Liver (tissue), 9 donors: Measurements from ENCODE around the gene LHFPL3. TPM values are rescaled to one million over a fixed set of nuclear protein-coding genes. Genes with fewer than 3 reads are reported as not detected.

Source experiments
- DNase-seq: peaks from one replicate; pipeline ENCODE4 v3.0.0-alpha.2; 2017; ENCODE audit warnings: low spot score
- H3K27ac ChIP-seq, 2 donors: one replicate each; pipeline ENCODE4 v1.7.0; 2013; ENCODE audit warnings: inconsistent platforms in 2 of 2, low read length in 2 of 2, control low read depth in 1 of 2, low read depth in 1 of 2, mild to moderate bottlenecking in 1 of 2
- H3K27me3 ChIP-seq, 4 donors: one replicate each; pipeline versions ENCODE4 v1.6.1 to v1.7.0; 2013; ENCODE audit warnings: low read length in 3 of 4, inconsistent platforms in 1 of 4, mild to moderate bottlenecking in 1 of 4, moderate library complexity in 1 of 4; ENCODE audit not compliant: control insufficient read depth in 4 of 4, insufficient read depth in 4 of 4
- H3K36me3 ChIP-seq, 4 donors: one replicate each; pipeline versions ENCODE4 v1.6.1 to v1.7.0; 2013; ENCODE audit warnings: low read length in 3 of 4, mild to moderate bottlenecking in 3 of 4, low read depth in 1 of 4, moderate library complexity in 1 of 4; ENCODE audit not compliant: control insufficient read depth in 4 of 4, insufficient read depth in 3 of 4
- H3K4me1 ChIP-seq, 4 donors: one replicate each; pipeline versions ENCODE4 v1.6.1 to v1.7.0; 2013; ENCODE audit warnings: low read length in 3 of 4, mild to moderate bottlenecking in 3 of 4, moderate library complexity in 1 of 4; ENCODE audit not compliant: control insufficient read depth in 4 of 4, insufficient read depth in 4 of 4
- H3K4me3 ChIP-seq, 3 donors: one replicate each; pipeline versions ENCODE4 v1.6.1 to v1.7.0; 2013; ENCODE audit warnings: low read length in 3 of 3, control low read depth in 1 of 3, low read depth in 1 of 3, mild to moderate bottlenecking in 1 of 3
- H3K9ac ChIP-seq, 2 donors: one replicate each; pipeline ENCODE4 v1.7.0; 2013; ENCODE audit warnings: low read length in 2 of 2, mild to moderate bottlenecking in 2 of 2, moderate library complexity in 2 of 2, control low read depth in 1 of 2, low read depth in 1 of 2
- H3K9me3 ChIP-seq, 4 donors: one replicate each; pipeline versions ENCODE4 v1.6.1 to v1.7.0; 2013; ENCODE audit warnings: low read length in 3 of 4; ENCODE audit not compliant: control insufficient read depth in 4 of 4
- ATF3 ChIP-seq: IDR thresholded peaks from 2 replicates; pipeline ENCODE4 v1.6.1; 2016; ENCODE audit warnings: antibody characterized with exemption
- EGR1 ChIP-seq, 2 donors: IDR thresholded peaks; 2 replicates each; pipeline ENCODE4 v1.6.1; 2016 to 2018; ENCODE audit warnings: antibody characterized with exemption in 2 of 2, low read depth in 2 of 2
- FOXA1 ChIP-seq: IDR thresholded peaks from 2 replicates; pipeline ENCODE4 v1.6.1; 2016; ENCODE audit warnings: antibody characterized with exemption
- FOXA2 ChIP-seq: IDR thresholded peaks from 2 replicates; pipeline ENCODE4 v1.6.1; 2016; ENCODE audit warnings: antibody characterized with exemption
- HNF4A ChIP-seq, 2 donors: conservative IDR thresholded peaks; 2 replicates each; pipeline ENCODE4 v1.6.1; 2016; ENCODE audit warnings: antibody characterized with exemption in 2 of 2, mild to moderate bottlenecking in 2 of 2
- HNF4G ChIP-seq: IDR thresholded peaks from 2 replicates; pipeline ENCODE4 v1.6.1; 2016; ENCODE audit warnings: antibody characterized with exemption
- MAX ChIP-seq: IDR thresholded peaks from 2 replicates; pipeline ENCODE4 v1.6.1; 2016; ENCODE audit warnings: antibody characterized with exemption
- NR2F2 ChIP-seq: IDR thresholded peaks from 2 replicates; pipeline ENCODE4 v1.6.1; 2016; ENCODE audit warnings: antibody characterized with exemption
- RAD21 ChIP-seq, 2 donors: IDR thresholded peaks; 2 replicates each; pipeline ENCODE4 v1.6.1; 2016; ENCODE audit warnings: antibody characterized with exemption in 2 of 2, mild to moderate bottlenecking in 2 of 2
- REST ChIP-seq: IDR thresholded peaks from 2 replicates; pipeline ENCODE4 v1.6.1; 2016; ENCODE audit warnings: antibody characterized with exemption, mild to moderate bottlenecking
- RXRA ChIP-seq, 2 donors: IDR thresholded peaks; 2 replicates each; pipeline ENCODE4 v1.6.1; 2017 to 2018; ENCODE audit warnings: antibody characterized with exemption in 2 of 2, mild to moderate bottlenecking in 1 of 2
- SP1 ChIP-seq: IDR thresholded peaks from 2 replicates; pipeline ENCODE4 v1.6.1; 2018; ENCODE audit warnings: antibody characterized with exemption, mild to moderate bottlenecking
- TAF1 ChIP-seq: conservative IDR thresholded peaks from 2 replicates; pipeline ENCODE4 v1.6.1; 2016; ENCODE audit warnings: antibody characterized with exemption, mild to moderate bottlenecking
- YY1 ChIP-seq: IDR thresholded peaks from 2 replicates; pipeline ENCODE4 v1.6.1; 2016; ENCODE audit warnings: antibody characterized with exemption, mild to moderate bottlenecking
- ZBTB33 ChIP-seq: IDR thresholded peaks from 2 replicates; pipeline ENCODE4 v1.6.1; 2016; ENCODE audit warnings: antibody characterized with exemption
- WGBS: extraction: QIAGEN DNeasy Blood & Tissue Kit; methylation state at CpG from one replicate; pipeline ENCODE4 v1.1.7; 2013; 5-methylcytosine and 5-hydroxymethylcytosine counted together
- polyA plus RNA-seq, 2 donors: library from polyadenylated mRNA; stranded (reverse) in 1 of 2; unstranded in 1 of 2; fragments of 200-250 nt in 1 of 2; fragments of >200 nt in 1 of 2; fragmentation: Nextera tagmentation in 1 of 2; extraction: Ambion mirVana in 1 of 2; gene quantifications; one replicate each; pipeline versions ENCODE4 v1.2.1 to v1.2.3, GENCODE V29; 2013 to 2015
- total RNA-seq, 2 donors: library from RNA; depleted of rRNA; stranded (reverse); fragments of >200 nt; gene quantifications; one replicate each; pipeline ENCODE4 v1.2.3, GENCODE V29; 2014
- donor health status: healthy.
- donor health status: healthy.
- donor health status: healthy.
- donor health status: healthy.
- donor health status: healthy.

LHFPL3 gene
- total and polyA plus RNA-seq, 4 donors = not detected

GRCh38 chr7:104653825-104654401 lies 325.5 kb downstream of the LHFPL3 start (continued):
- TF ChIP-seq ATF3 = no peak
- no peak for TF ChIP-seq FOXA2

GRCh38 chr7:104655592-104655991 lies 327.2 kb downstream of the LHFPL3 start:
- TF ChIP-seq RAD21 (IDR thresholded peaks at IDR 0.05) = no peak
- no peak for TF ChIP-seq HNF4A (conservative IDR thresholded peaks at IDR 0.05)
- TF ChIP-seq YY1 = no peak
- TF ChIP-seq SP1 = no peak
- TF ChIP-seq RXRA (IDR thresholded peaks at IDR 0.05) = no peak
- TF ChIP-seq ZBTB33 = no peak
- no peak for TF ChIP-seq MAX
- TF ChIP-seq HNF4G = no peak
- TF ChIP-seq TAF1 = no peak
- DNase-seq = no peak
- WGBS = 50% methylated on average over 3 of the region's 3 CpGs
- no peaks in the 10 kb centered on the region for H3K36me3 ChIP-seq
- no peaks in the 10 kb centered on the region for H3K4me1 ChIP-seq
- H3K9me3 ChIP-seq = no peaks in the 10 kb centered on the region
- H3K27ac ChIP-seq = no peak overlapping the region
- H3K27me3 ChIP-seq = peaks cover 0 to 2% (median 0%) of the 10 kb centered on the region in 4 donors
- no peak overlapping the region for H3K4me3 ChIP-seq
- no peak overlapping the region for H3K9ac ChIP-seq

GRCh38 chr7:104656467-104656866 lies 328.1 kb downstream of the LHFPL3 start:
- H3K9ac ChIP-seq = no peak overlapping the region
- TF ChIP-seq FOXA1 = no peak
- TF ChIP-seq SP1 = no peak
- TF ChIP-seq HNF4G = no peak
- TF ChIP-seq MAX = no peak
- TF ChIP-seq NR2F2 = no peak
- TF ChIP-seq REST = no peak
- no peak for TF ChIP-seq EGR1 (IDR thresholded peaks at IDR 0.05; ENCODE audit: low read depth in 2 of 2)

More at GRCh38 chr7:104656467-104656866, 328.1 kb downstream of the LHFPL3 start:
- no peak overlapping the region for H3K4me3 ChIP-seq
- H3K9me3 ChIP-seq = no peaks in the 10 kb centered on the region
- no peak overlapping the region for H3K27ac ChIP-seq
- WGBS = 75% methylated on average over 1 of the region's 1 CpG
- H3K27me3 ChIP-seq = peaks cover 0 to 3% (median 1%) of the 10 kb centered on the region in 4 donors
- no peaks in the 10 kb centered on the region for H3K4me1 ChIP-seq
- no peaks in the 10 kb centered on the region for H3K36me3 ChIP-seq
- DNase-seq = no peak
